Gastroesophageal sphincter (tissue), 3 donors: ENCODE measurements around the gene GINS3.

ENCODE experiments used
- POLR2A ChIP-seq, 2 donors: fragments of 450-650 bp; IDR thresholded peaks; one replicate each; pipeline ENCODE4 v1.6.1; 2017; ENCODE audit warnings: antibody characterized with exemption in 2 of 2, mild to moderate bottlenecking in 2 of 2, moderate library complexity in 1 of 2
- TF ChIP-seq, protein P1 (sequence below), 4 experiments: fragments of 200-600 bp in 2 of 4; fragments of 450-650 bp in 2 of 4; sonication (generic) in 1 of 4; IDR thresholded peaks; one replicate each; pipeline ENCODE4 v1.5.1; 2017 to 2019; ENCODE audit warnings: antibody characterized with exemption in 4 of 4, mild to moderate bottlenecking in 2 of 4, moderate library complexity in 2 of 4

DNA sequence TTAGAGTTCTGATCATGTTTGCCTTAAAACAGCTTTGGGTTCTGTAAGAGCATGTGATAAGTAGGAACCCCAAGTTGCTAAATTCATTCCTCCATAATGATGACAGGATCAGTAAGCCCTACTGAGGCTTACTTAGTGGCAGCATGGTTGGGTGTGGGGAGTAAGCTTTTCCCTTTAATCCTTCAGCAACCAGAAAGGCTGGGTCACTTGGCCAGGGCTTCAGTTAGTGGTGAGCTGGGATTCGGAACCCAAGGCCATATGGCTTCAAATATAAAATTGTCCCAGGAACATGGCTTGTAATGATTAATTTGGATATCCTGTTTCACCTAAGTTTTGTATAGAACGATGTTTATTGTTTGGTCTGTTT is 850 bp downstream of the GINS3 start:
- TF ChIP-seq POLR2A (IDR thresholded peaks at IDR 0.05): no peak
- TF ChIP-seq, protein P1, sequence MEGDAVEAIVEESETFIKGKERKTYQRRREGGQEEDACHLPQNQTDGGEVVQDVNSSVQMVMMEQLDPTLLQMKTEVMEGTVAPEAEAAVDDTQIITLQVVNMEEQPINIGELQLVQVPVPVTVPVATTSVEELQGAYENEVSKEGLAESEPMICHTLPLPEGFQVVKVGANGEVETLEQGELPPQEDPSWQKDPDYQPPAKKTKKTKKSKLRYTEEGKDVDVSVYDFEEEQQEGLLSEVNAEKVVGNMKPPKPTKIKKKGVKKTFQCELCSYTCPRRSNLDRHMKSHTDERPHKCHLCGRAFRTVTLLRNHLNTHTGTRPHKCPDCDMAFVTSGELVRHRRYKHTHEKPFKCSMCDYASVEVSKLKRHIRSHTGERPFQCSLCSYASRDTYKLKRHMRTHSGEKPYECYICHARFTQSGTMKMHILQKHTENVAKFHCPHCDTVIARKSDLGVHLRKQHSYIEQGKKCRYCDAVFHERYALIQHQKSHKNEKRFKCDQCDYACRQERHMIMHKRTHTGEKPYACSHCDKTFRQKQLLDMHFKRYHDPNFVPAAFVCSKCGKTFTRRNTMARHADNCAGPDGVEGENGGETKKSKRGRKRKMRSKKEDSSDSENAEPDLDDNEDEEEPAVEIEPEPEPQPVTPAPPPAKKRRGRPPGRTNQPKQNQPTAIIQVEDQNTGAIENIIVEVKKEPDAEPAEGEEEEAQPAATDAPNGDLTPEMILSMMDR (IDR thresholded peaks at IDR 0.05): no peak
